ENCODE measurements around the gene DGKI. TPM values are rescaled to one million over a fixed set of nuclear protein-coding genes. Genes with fewer than 3 reads are reported as not detected.

DGKI gene
- total RNA-seq, 1 experiment from 2014 or later: not detected

DNA sequence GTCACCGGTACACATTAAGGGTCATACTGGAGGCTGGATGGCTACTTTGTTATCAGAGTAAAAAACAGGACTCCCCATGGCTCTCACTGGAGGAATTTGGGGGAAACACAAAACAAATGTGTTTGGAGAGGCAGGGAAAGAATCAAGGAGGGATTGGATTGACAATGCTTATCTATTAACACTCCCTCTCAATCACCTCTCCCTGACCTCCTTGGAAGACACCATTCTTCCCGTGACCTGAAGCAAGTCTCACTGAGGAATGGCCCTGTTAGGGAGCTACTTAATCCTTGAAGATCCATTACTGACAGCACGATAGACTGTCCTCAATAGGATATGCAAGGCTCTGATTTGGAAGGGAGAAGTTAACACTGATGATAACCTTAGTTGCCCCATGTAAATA, 261.2 kb downstream of the DGKI start:
- ChIA-PET CTCF (interaction anchor here (0.6 kb wide), 1 partner anchor 28 kb away, joined by 3 read pairs; no protein-coding TSS in a partner anchor), POLR2A (no interaction called here)
- TF ChIP-seq, protein P1, sequence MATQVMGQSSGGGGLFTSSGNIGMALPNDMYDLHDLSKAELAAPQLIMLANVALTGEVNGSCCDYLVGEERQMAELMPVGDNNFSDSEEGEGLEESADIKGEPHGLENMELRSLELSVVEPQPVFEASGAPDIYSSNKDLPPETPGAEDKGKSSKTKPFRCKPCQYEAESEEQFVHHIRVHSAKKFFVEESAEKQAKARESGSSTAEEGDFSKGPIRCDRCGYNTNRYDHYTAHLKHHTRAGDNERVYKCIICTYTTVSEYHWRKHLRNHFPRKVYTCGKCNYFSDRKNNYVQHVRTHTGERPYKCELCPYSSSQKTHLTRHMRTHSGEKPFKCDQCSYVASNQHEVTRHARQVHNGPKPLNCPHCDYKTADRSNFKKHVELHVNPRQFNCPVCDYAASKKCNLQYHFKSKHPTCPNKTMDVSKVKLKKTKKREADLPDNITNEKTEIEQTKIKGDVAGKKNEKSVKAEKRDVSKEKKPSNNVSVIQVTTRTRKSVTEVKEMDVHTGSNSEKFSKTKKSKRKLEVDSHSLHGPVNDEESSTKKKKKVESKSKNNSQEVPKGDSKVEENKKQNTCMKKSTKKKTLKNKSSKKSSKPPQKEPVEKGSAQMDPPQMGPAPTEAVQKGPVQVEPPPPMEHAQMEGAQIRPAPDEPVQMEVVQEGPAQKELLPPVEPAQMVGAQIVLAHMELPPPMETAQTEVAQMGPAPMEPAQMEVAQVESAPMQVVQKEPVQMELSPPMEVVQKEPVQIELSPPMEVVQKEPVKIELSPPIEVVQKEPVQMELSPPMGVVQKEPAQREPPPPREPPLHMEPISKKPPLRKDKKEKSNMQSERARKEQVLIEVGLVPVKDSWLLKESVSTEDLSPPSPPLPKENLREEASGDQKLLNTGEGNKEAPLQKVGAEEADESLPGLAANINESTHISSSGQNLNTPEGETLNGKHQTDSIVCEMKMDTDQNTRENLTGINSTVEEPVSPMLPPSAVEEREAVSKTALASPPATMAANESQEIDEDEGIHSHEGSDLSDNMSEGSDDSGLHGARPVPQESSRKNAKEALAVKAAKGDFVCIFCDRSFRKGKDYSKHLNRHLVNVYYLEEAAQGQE (IDR thresholded peaks at IDR 0.05; ENCODE audit: insufficient read depth in 1 of 2, low read depth in 2 of 2, low read length in 1 of 2): no peak
- TF ChIP-seq, protein P2, sequence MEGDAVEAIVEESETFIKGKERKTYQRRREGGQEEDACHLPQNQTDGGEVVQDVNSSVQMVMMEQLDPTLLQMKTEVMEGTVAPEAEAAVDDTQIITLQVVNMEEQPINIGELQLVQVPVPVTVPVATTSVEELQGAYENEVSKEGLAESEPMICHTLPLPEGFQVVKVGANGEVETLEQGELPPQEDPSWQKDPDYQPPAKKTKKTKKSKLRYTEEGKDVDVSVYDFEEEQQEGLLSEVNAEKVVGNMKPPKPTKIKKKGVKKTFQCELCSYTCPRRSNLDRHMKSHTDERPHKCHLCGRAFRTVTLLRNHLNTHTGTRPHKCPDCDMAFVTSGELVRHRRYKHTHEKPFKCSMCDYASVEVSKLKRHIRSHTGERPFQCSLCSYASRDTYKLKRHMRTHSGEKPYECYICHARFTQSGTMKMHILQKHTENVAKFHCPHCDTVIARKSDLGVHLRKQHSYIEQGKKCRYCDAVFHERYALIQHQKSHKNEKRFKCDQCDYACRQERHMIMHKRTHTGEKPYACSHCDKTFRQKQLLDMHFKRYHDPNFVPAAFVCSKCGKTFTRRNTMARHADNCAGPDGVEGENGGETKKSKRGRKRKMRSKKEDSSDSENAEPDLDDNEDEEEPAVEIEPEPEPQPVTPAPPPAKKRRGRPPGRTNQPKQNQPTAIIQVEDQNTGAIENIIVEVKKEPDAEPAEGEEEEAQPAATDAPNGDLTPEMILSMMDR (IDR thresholded peaks at IDR 0.05): no peak
- TF ChIP-seq SIN3A (IDR thresholded peaks at IDR 0.05; ENCODE audit: borderline replicate concordance, insufficient read depth, low read depth, low read length) (no peak), TCF7L2 (IDR thresholded peaks at IDR 0.05; ENCODE audit: low read depth, low read length) (no peak), POLR2AphosphoS5 (IDR thresholded peaks at IDR 0.05; ENCODE audit: low read depth, low read length) (no peak)
- in situ Hi-C loops (cut with HindIII; ENCODE audit: low pct_unique_long_range_greater_than_20kb, low sequenced_read_pairs) (no loop called here), intact Hi-C loops (cut with micrococcal nuclease; ENCODE audit: unreplicated experiment) (no loop called here)
- no peak for ATAC-seq
- no peak for DNase-seq (ENCODE audit: low read depth, low spot score)
- no peaks in the 10 kb centered on the region for H3K36me3 ChIP-seq (ENCODE audit: control insufficient read depth, insufficient read depth, low read length)
- H3K4me1 ChIP-seq (ENCODE audit: control insufficient read depth, insufficient read depth, low read length): no peaks in the 10 kb centered on the region
- no peaks in the 10 kb centered on the region for H3K27me3 ChIP-seq (ENCODE audit: control insufficient read depth, insufficient read depth, low read length)
- no peaks in the 10 kb centered on the region for H3K9me3 ChIP-seq (ENCODE audit: control insufficient read depth, insufficient read depth, low read depth, low read length)
- H3K27ac ChIP-seq (ENCODE audit: low read length): no peak overlapping the region
- no peak overlapping the region for H3K4me3 ChIP-seq (ENCODE audit: low read depth in 2 of 2, low read length in 2 of 2)
- no TSS peak for BruUV-seq (replicated peaks)

DNA sequence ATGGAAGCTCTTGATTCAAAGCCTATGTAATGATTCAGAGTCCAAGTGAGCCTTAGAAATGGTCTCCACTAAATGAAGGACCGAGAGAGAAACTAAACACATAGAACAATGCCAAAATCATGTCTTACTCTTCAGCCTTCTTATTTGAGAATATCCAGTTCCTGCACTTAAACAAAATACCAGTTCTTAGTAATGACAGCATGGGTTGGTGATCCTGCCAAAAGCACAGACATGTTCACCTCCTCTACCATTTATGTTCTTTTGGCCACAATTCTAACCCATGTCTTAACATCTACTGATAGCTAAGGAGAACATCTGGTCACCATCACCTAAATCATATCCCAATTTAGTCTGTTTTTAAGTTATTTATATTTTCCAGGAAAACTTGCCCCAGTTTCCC, 263.6 kb downstream of the DGKI start:
- ChIA-PET POLR2A (no interaction called here), CTCF (no interaction called here)
- no peak for TF ChIP-seq SIN3A (IDR thresholded peaks at IDR 0.05; ENCODE audit: borderline replicate concordance, insufficient read depth, low read depth, low read length)
- TF ChIP-seq TCF7L2 (IDR thresholded peaks at IDR 0.05; ENCODE audit: low read depth, low read length): no peak
- TF ChIP-seq POLR2AphosphoS5 (IDR thresholded peaks at IDR 0.05; ENCODE audit: low read depth, low read length): no peak
- TF ChIP-seq, protein P1 (IDR thresholded peaks at IDR 0.05; ENCODE audit: insufficient read depth in 1 of 2, low read depth in 2 of 2, low read length in 1 of 2): no peak
- TF ChIP-seq, protein P2 (IDR thresholded peaks at IDR 0.05): no peak
- no peaks in the 10 kb centered on the region for H3K36me3 ChIP-seq (ENCODE audit: control insufficient read depth, insufficient read depth, low read length)
- ATAC-seq (no peak), DNase-seq (ENCODE audit: low read depth, low spot score) (no peak)
- in situ Hi-C loops (cut with HindIII; ENCODE audit: low pct_unique_long_range_greater_than_20kb, low sequenced_read_pairs): no loop called here
- BruUV-seq (replicated peaks): no TSS peak
- H3K9me3 ChIP-seq (ENCODE audit: control insufficient read depth, insufficient read depth, low read depth, low read length): no peaks in the 10 kb centered on the region
- no peak overlapping the region for H3K4me3 ChIP-seq (ENCODE audit: low read depth in 2 of 2, low read length in 2 of 2)
- H3K4me1 ChIP-seq (ENCODE audit: control insufficient read depth, insufficient read depth, low read length): no peaks in the 10 kb centered on the region
- H3K27me3 ChIP-seq (ENCODE audit: control insufficient read depth, insufficient read depth, low read length): no peaks in the 10 kb centered on the region
- no peak overlapping the region for H3K27ac ChIP-seq (ENCODE audit: low read length)
- intact Hi-C loops (cut with micrococcal nuclease; ENCODE audit: unreplicated experiment): no loop called here
